OCI-LY3 (cell line): Measurements from ENCODE around the gene C2orf42.
"Not testable (repeated sequence)": the region's sequence is repeated elsewhere in the genome, so short reads cannot be mapped to it uniquely, and the experiment has no call there.

ENCODE experiments used
- H2AFZ ChIP-seq: fragments of 200-600, 300-600 bp; shearing (Covaris generic); 2 replicates; pipeline ENCODE4 v1.6.0; 2014; ENCODE audit warnings: antibody characterized with exemption, low read depth, low read length
- H3K27ac ChIP-seq: fragments of 200-600, 300-600 bp; sonication (generic); 2 replicates; pipeline ENCODE4 v1.5.1; 2014; ENCODE audit warnings: mild to moderate bottlenecking, low read length, moderate library complexity, mixed read lengths
- H3K27me3 ChIP-seq: fragments of 200-600, 300-600 bp; sonication (generic); 2 replicates; pipeline ENCODE4 v1.6.1; 2014; ENCODE audit warnings: low read depth, low read length, mixed read lengths
- H3K36me3 ChIP-seq: fragments of 200-600, 300-600 bp; sonication (generic); replicated peaks from 2 replicates; pipeline ENCODE3; 2014; ENCODE audit warnings: low read depth, low read length, mixed read lengths
- H3K4me1 ChIP-seq: fragments of 300-600, 200-600 bp; sonication (generic); 2 replicates; pipeline ENCODE4 v1.6.1; 2014; ENCODE audit warnings: low read length, mixed read lengths
- H3K4me2 ChIP-seq: fragments of 200-600, 300-600 bp; sonication (generic); 2 replicates; pipeline ENCODE4 v1.6.1; 2014; ENCODE audit warnings: low read length, mixed read lengths
- H3K4me3 ChIP-seq: fragments of 300-600, 200-600 bp; sonication (generic); 2 replicates; pipeline ENCODE4 v1.5.1; 2014; ENCODE audit warnings: antibody characterized with exemption, mild to moderate bottlenecking, low read length, moderate library complexity
- H3K79me2 ChIP-seq: fragments of 300-600, 200-600 bp; shearing (Covaris generic); 2 replicates; pipeline ENCODE4 v1.6.1; 2014; ENCODE audit warnings: mild to moderate bottlenecking, low read length, mixed read lengths
- H3K9ac ChIP-seq: fragments of 300-600, 200-600 bp; shearing (Covaris generic); 2 replicates; pipeline ENCODE4 v1.6.0; 2014; ENCODE audit warnings: mild to moderate bottlenecking, low read length, moderate library complexity
- H3K9me3 ChIP-seq: fragments of 200-600, 300-600 bp; shearing (Covaris generic); 2 replicates; pipeline ENCODE4 v1.6.1; 2014; ENCODE audit warnings: low read length, mixed read lengths; ENCODE audit not compliant: insufficient read depth
- H4K20me1 ChIP-seq: fragments of 200-600, 300-600 bp; sonication (generic); 2 replicates; pipeline ENCODE4 v1.6.1; 2016; ENCODE audit warnings: low read length, mixed read lengths; ENCODE audit not compliant: insufficient read depth
- CTCF ChIP-seq: fragments of 200-600, 300-600 bp; sonication (generic); IDR thresholded peaks from 2 replicates; pipeline ENCODE4 v1.5.1; 2014; ENCODE audit warnings: antibody characterized with exemption, low read length, low read depth
- EZH2phosphoT487 ChIP-seq: fragments of 200-600 bp; shearing (Covaris generic); IDR thresholded peaks from 2 replicates; pipeline ENCODE4 v1.6.1; 2018; ENCODE audit warnings: antibody characterized with exemption, mixed run types, low read depth

The C2orf42 gene

GRCh38 chr2:70104231-70105111, 86.3 kb downstream of the C2orf42 start:
- Histone ChIP-seq H3K36me3 (no peaks in the 10 kb centered on the region), H3K9ac (peak overlapping the region; percentile 52), H3K79me2 (no peaks in the 10 kb centered on the region), H3K4me3 (peak overlapping the region; percentile 62), H3K27ac (peak overlapping the region; percentile 89), H2AFZ (peak overlapping the region; percentile 77), H3K27me3 (no peaks in the 10 kb centered on the region), H3K4me2 (peak overlapping the region; percentile 68), H4K20me1 (no peaks in the 10 kb centered on the region), H3K9me3 (no peaks in the 10 kb centered on the region), H3K4me1 (peaks cover 49% of the 10 kb centered on the region)
- TF ChIP-seq EZH2phosphoT487: no peak
- no peak for TF ChIP-seq CTCF

DNA sequence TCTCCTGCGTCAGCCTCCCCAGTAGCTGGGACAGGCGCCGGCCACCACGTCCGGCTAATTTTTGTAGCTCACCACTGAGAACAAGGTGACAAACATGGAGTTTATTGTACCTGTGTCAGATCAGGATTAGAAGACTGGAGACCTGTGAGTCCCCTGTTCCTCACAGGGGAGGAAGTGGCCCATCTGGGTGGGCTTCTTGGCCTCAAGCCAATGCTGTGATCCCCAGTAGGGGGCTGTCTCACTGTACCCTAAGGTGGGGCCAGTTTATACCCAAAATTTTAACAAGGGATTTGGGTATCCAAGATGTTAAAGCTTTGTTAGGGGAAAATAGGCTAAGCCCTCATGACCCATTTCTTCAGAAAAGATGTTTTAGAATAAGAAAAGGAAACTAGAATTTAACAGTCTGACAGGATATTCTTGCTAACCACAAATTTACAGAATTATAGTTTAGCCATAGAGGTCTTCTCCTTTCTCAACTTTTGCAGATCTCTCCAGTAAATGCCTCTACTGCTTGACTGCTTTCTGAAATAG, 87.2 kb downstream of the C2orf42 start:
- no peaks in the 10 kb centered on the region for H3K9me3 ChIP-seq
- H3K4me3 ChIP-seq: peak overlapping the region; percentile 62
- peak overlapping the region; percentile 89 for H3K27ac ChIP-seq
- H3K27me3 ChIP-seq: no peaks in the 10 kb centered on the region
- no peaks in the 10 kb centered on the region for H3K36me3 ChIP-seq
- TF ChIP-seq CTCF (peak; percentile 42), EZH2phosphoT487 (no peak)
- peaks cover 40% of the 10 kb centered on the region for H3K4me1 ChIP-seq
- peak overlapping the region; percentile 77 for H2AFZ ChIP-seq
- H4K20me1 ChIP-seq: no peaks in the 10 kb centered on the region
- no peaks in the 10 kb centered on the region for H3K79me2 ChIP-seq
- H3K9ac ChIP-seq: peak overlapping the region; percentile 52
- H3K4me2 ChIP-seq: peak overlapping the region; percentile 68

DNA sequence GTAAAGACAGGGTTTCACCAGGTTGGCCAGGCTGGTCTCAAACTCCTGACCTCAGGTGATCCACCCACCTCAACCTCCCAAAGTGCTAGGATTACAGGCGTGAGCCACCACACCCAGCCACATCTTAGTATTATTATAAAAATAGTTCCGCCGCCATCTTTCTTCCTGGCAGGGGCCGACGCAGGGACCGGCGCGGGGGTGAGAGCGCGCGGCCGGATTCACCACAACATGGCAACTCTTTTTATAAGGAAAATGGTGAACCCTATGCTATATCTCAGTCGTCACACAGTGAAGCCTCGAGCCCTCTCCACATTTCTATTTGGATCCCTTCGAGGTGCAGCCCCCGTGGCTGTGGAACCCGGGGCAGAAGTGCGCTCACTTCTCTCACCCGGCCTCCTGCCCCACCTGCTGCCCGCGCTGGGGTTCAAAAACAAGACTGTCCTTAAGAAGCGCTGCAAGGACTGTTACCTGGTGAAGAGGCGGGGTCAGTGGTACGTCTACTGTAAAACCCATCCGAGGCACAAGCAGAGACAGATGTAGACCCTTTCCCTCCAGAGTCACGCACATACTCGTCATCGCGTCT, 88.4 kb downstream of the C2orf42 start:
- H3K79me2 ChIP-seq, H3K36me3 ChIP-seq, H3K9me3 ChIP-seq, H4K20me1 ChIP-seq, H3K27me3 ChIP-seq: not testable (repeated sequence)
- Histone ChIP-seq H3K9ac (peak overlapping the region; percentile 52), H3K4me3 (peak overlapping the region; percentile 62), H3K27ac (peak overlapping the region; percentile 89), H3K4me1 (peaks cover 28% of the 10 kb centered on the region), H3K4me2 (peak overlapping the region; percentile 68), H2AFZ (peak overlapping the region; percentile 77)

- Histone ChIP-seq H3K4me1 (peaks cover 26% of the 10 kb centered on the region), H3K4me2 (peak overlapping the region; percentile 68), H3K4me3 (peak overlapping the region; percentile 51), H2AFZ (peak overlapping the region; percentile 88; the same call in 1 of the 2 replicates), H3K9ac (0 out of 2 replicates have a peak overlapping the region, but pooled peaks have one; percentile 18)
- not testable (repeated sequence) for H4K20me1 ChIP-seq, H3K36me3 ChIP-seq, H3K9me3 ChIP-seq, H3K27ac ChIP-seq, H3K27me3 ChIP-seq, H3K79me2 ChIP-seq
Measured at GRCh38 chr2:70101686-70102085, 89.1 kb downstream of the C2orf42 start.

GRCh38 chr2:70101174-70101573, 89.6 kb downstream of the C2orf42 start:
- no peak overlapping the region for H3K9ac ChIP-seq
- no peaks in the 10 kb centered on the region for H4K20me1 ChIP-seq
- no peaks in the 10 kb centered on the region for H3K27me3 ChIP-seq
- H3K9me3 ChIP-seq: no peaks in the 10 kb centered on the region
- no peak overlapping the region for H3K4me2 ChIP-seq
- no peak overlapping the region for H2AFZ ChIP-seq
- H3K36me3 ChIP-seq: no peaks in the 10 kb centered on the region
- no peak overlapping the region for H3K27ac ChIP-seq
- peaks cover 26% of the 10 kb centered on the region for H3K4me1 ChIP-seq
- no peak overlapping the region for H3K4me3 ChIP-seq
- H3K79me2 ChIP-seq: no peaks in the 10 kb centered on the region
- TF ChIP-seq CTCF (no peak), EZH2phosphoT487 (no peak)
